H9 (cell line): ENCODE results near the gene RND2. TPM values are rescaled to one million over a fixed set of nuclear protein-coding genes. Genes with fewer than 3 reads are reported as not detected.

Experiments used
- DNase-seq: peaks from one replicate; pipeline ENCODE4 v3.0.0-alpha.2; 2017
- H2AFZ ChIP-seq: one replicate; pipeline ENCODE4 v1.6.1; 2013; ENCODE audit warnings: mild to moderate bottlenecking, low read length, control low read depth, moderate library complexity
- H2AK5ac ChIP-seq: 2 replicates; pipeline ENCODE4 v1.6.1; 2013; ENCODE audit warnings: low read length, control low read depth, mixed read lengths; ENCODE audit not compliant: insufficient read length
- H2BK120ac ChIP-seq: one replicate; pipeline ENCODE4 v1.6.1; 2013; ENCODE audit warnings: low read depth, mild to moderate bottlenecking, low read length, control low read depth, inconsistent platforms; ENCODE audit not compliant: poor library complexity, severe bottlenecking
- H2BK12ac ChIP-seq: 2 replicates; pipeline ENCODE4 v1.6.1; 2013; ENCODE audit warnings: low read length, control low read depth, mixed read lengths, low read depth; ENCODE audit not compliant: insufficient read length
- H2BK15ac ChIP-seq: 2 replicates; pipeline ENCODE4 v1.6.1; 2013; ENCODE audit warnings: low read depth, low read length, control low read depth
- H2BK20ac ChIP-seq: one replicate; pipeline ENCODE4 v1.6.1; 2013; ENCODE audit warnings: low read depth, mild to moderate bottlenecking, low read length, control low read depth, inconsistent platforms; ENCODE audit not compliant: poor library complexity, severe bottlenecking
- H2BK5ac ChIP-seq: 2 replicates; pipeline ENCODE4 v1.6.1; 2013; ENCODE audit warnings: low read length, control low read depth, mixed read lengths; ENCODE audit not compliant: insufficient read length
- H3K14ac ChIP-seq: 2 replicates; pipeline ENCODE4 v1.6.1; 2013; ENCODE audit warnings: low read length, control low read depth; ENCODE audit not compliant: insufficient read depth
- H3K18ac ChIP-seq: 2 replicates; pipeline ENCODE4 v1.6.1; 2013; ENCODE audit warnings: low read depth, mild to moderate bottlenecking, mixed read lengths, low read length, control low read depth; ENCODE audit not compliant: insufficient read length
- H3K23ac ChIP-seq: 2 replicates; pipeline ENCODE4 v1.6.1; 2013; ENCODE audit warnings: low read length, control low read depth, mixed read lengths, low read depth; ENCODE audit not compliant: insufficient read length
- H3K23me2 ChIP-seq: 2 replicates; pipeline ENCODE4 v1.6.1; 2013; ENCODE audit warnings: low read depth, mild to moderate bottlenecking, mixed read lengths, low read length, control low read depth; ENCODE audit not compliant: insufficient read length, poor library complexity, severe bottlenecking
- H3K27ac ChIP-seq: 2 replicates; pipeline ENCODE4 v1.5.1; 2013; ENCODE audit warnings: low read length, control low read depth, mixed read lengths, low read depth; ENCODE audit not compliant: insufficient read length
- H3K27me3 ChIP-seq: 2 replicates; pipeline ENCODE4 v1.6.1; 2013; ENCODE audit warnings: low read length, control low read depth, inconsistent platforms; ENCODE audit not compliant: insufficient read depth
- H3K4ac ChIP-seq: 2 replicates; pipeline ENCODE4 v1.6.1; 2013; ENCODE audit warnings: low read depth, mild to moderate bottlenecking, control low read depth, inconsistent platforms, low read length, moderate library complexity
- H3K4me1 ChIP-seq: 2 replicates; pipeline ENCODE4 v1.6.1; 2013; ENCODE audit warnings: low read length, control low read depth, inconsistent platforms; ENCODE audit not compliant: insufficient read depth
- H3K4me2 ChIP-seq: 2 replicates; pipeline ENCODE4 v1.6.1; 2013; ENCODE audit warnings: low read length, control low read depth, mixed read lengths; ENCODE audit not compliant: insufficient read length, insufficient read depth
- H3K56ac ChIP-seq: 2 replicates; pipeline ENCODE4 v1.6.1; 2013; ENCODE audit warnings: low read depth, mild to moderate bottlenecking, mixed read lengths, low read length, control low read depth; ENCODE audit not compliant: insufficient read length
- H3K79me1 ChIP-seq: 2 replicates; pipeline ENCODE4 v1.6.1; 2013; ENCODE audit warnings: low read depth, mild to moderate bottlenecking, moderate library complexity, low read length, control low read depth, inconsistent platforms; ENCODE audit not compliant: insufficient read depth, poor library complexity, severe bottlenecking
- H3K79me2 ChIP-seq: 2 replicates; pipeline ENCODE4 v1.6.1; 2013; ENCODE audit warnings: low read length, control low read depth, inconsistent platforms; ENCODE audit not compliant: insufficient read depth
- H3K9ac ChIP-seq: 2 replicates; pipeline ENCODE4 v1.6.1; 2013; ENCODE audit warnings: low read length, control low read depth, mixed read lengths; ENCODE audit not compliant: insufficient read length; ENCODE audit errors: extremely low read depth
- H3K9me3 ChIP-seq: one replicate; pipeline ENCODE4 v1.6.1; 2013; ENCODE audit warnings: low read depth, low read length, inconsistent platforms; ENCODE audit not compliant: control insufficient read depth
- H3T11ph ChIP-seq: one replicate; pipeline ENCODE4 v1.6.1; 2013; ENCODE audit warnings: mild to moderate bottlenecking, low read length, control low read depth, inconsistent platforms
- H4K20me1 ChIP-seq: one replicate; pipeline ENCODE4 v1.6.1; 2013; ENCODE audit not compliant: control insufficient read depth, insufficient read length, insufficient read depth
- H4K5ac ChIP-seq: 2 replicates; pipeline ENCODE4 v1.6.1; 2013; ENCODE audit warnings: low read depth, mild to moderate bottlenecking, mixed read lengths, low read length, control low read depth; ENCODE audit not compliant: insufficient read length
- H4K8ac ChIP-seq: replicated peaks from 2 replicates; pipeline ENCODE4 v1.6.1; 2013; ENCODE audit warnings: low read length, control low read depth, mixed read lengths, low read depth; ENCODE audit not compliant: insufficient read length
- H4K91ac ChIP-seq: 2 replicates; pipeline ENCODE4 v1.6.1; 2013; ENCODE audit warnings: low read depth, mild to moderate bottlenecking, moderate library complexity, mixed read lengths, low read length, control low read depth; ENCODE audit not compliant: insufficient read length
- H3K27ac Mint-ChIP-seq, 3 experiments: 2 replicates in 2 of 3; 3 replicates in 1 of 3; pipeline ENCODE4 v1.8.0; 2020 to 2021; ENCODE audit warnings: mixed read lengths in 3 of 3, mild to moderate bottlenecking in 1 of 3, moderate library complexity in 1 of 3
- H3K27me3 Mint-ChIP-seq: 2 replicates; pipeline ENCODE4 v1.8.0; 2021; ENCODE audit warnings: low read depth, mild to moderate bottlenecking, moderate library complexity, mixed read lengths
- H3K36me3 Mint-ChIP-seq, 3 experiments: 2 replicates in 2 of 3; 3 replicates in 1 of 3; pipeline ENCODE4 v1.8.0; 2020 to 2021; ENCODE audit warnings: low read depth in 3 of 3, mixed read lengths in 3 of 3; ENCODE audit not compliant: insufficient read depth in 1 of 3
- H3K4me1 Mint-ChIP-seq, 2 experiments: 2 replicates each; pipeline ENCODE4 v1.8.0; 2020; ENCODE audit warnings: mixed read lengths in 2 of 2
- H3K4me3 Mint-ChIP-seq, 2 experiments: 2 replicates in 1 of 2; 3 replicates in 1 of 2; pipeline ENCODE4 v1.8.0; 2020 to 2021; ENCODE audit warnings: mild to moderate bottlenecking in 2 of 2, mixed read lengths in 2 of 2, moderate library complexity in 1 of 2
- H3K9me3 Mint-ChIP-seq, 2 experiments: 2 replicates in 1 of 2; 3 replicates in 1 of 2; pipeline ENCODE4 v1.8.0; 2020; ENCODE audit warnings: mild to moderate bottlenecking in 2 of 2, mixed read lengths in 2 of 2, moderate library complexity in 1 of 2
- WGBS: extraction: QIAGEN DNeasy Blood & Tissue Kit; methylation state at CpG from one replicate; pipeline ENCODE4 v1.1.7; 2013; ENCODE audit warnings: missing lambda C conversion rate, low lambda C conversion rate, mixed read lengths; ENCODE audit not compliant: insufficient read length; ENCODE audit errors: extremely low coverage; 5-methylcytosine and 5-hydroxymethylcytosine counted together
- total RNA-seq: library from RNA; stranded (reverse); gene quantifications from 2 replicates; pipeline ENCODE4 v1.2.1, GENCODE V29; 2021
- TF ChIP-seq, protein P1 (sequence below): fragments of 200-600 bp; sonication (generic); conservative IDR thresholded peaks from 3 replicates; pipeline ENCODE4 v1.8.0; 2021; ENCODE audit warnings: antibody characterized with exemption, mild to moderate bottlenecking

The RND2 gene
- total RNA-seq, 1 experiment from 2014 or later, result 47.8 TPM

- H3K36me3 Mint-ChIP-seq, result peaks cover 0 to 17% (median 11%) of the 10 kb centered on the region in 3 experiments; a peak in 6 of 7 replicates
- Histone ChIP-seq H3K4ac (no peak overlapping the region), H3K18ac (no peak overlapping the region), H3K23ac (no peak overlapping the region), H3K14ac (no peak overlapping the region), H4K5ac (no peak overlapping the region), H2BK20ac (no peak overlapping the region), H4K20me1 (no peaks in the 10 kb centered on the region), H3K4me2 (no peak overlapping the region), H3K9ac (no peak overlapping the region), H3K56ac (no peak overlapping the region), H2BK15ac (no peak overlapping the region), H3K23me2 (no peaks in the 10 kb centered on the region), H3T11ph (no peak overlapping the region), H2BK120ac (no peak overlapping the region), H4K91ac (no peak overlapping the region), H3K4me1 (no peaks in the 10 kb centered on the region), H3K79me2 (no peaks in the 10 kb centered on the region), H4K8ac (no peak overlapping the region), H3K27me3 (no peaks in the 10 kb centered on the region), H2BK5ac (no peak overlapping the region), H3K79me1 (no peaks in the 10 kb centered on the region), H3K9me3 (no peaks in the 10 kb centered on the region), H2AFZ (no peak overlapping the region), H2BK12ac (no peak overlapping the region), H3K27ac (no peak overlapping the region), H2AK5ac (no peak overlapping the region)
- H3K27ac Mint-ChIP-seq, result no peak overlapping the region
- H3K9me3 Mint-ChIP-seq, result no peaks in the 10 kb centered on the region
- H3K4me3 Mint-ChIP-seq, result no peak overlapping the region
- DNase-seq, result no peak
- peaks cover 24 to 39% of the 10 kb centered on the region in 2 experiments for H3K4me1 Mint-ChIP-seq
- TF ChIP-seq, protein P1, sequence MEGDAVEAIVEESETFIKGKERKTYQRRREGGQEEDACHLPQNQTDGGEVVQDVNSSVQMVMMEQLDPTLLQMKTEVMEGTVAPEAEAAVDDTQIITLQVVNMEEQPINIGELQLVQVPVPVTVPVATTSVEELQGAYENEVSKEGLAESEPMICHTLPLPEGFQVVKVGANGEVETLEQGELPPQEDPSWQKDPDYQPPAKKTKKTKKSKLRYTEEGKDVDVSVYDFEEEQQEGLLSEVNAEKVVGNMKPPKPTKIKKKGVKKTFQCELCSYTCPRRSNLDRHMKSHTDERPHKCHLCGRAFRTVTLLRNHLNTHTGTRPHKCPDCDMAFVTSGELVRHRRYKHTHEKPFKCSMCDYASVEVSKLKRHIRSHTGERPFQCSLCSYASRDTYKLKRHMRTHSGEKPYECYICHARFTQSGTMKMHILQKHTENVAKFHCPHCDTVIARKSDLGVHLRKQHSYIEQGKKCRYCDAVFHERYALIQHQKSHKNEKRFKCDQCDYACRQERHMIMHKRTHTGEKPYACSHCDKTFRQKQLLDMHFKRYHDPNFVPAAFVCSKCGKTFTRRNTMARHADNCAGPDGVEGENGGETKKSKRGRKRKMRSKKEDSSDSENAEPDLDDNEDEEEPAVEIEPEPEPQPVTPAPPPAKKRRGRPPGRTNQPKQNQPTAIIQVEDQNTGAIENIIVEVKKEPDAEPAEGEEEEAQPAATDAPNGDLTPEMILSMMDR, result no peak
- no peaks in the 10 kb centered on the region for H3K27me3 Mint-ChIP-seq
- WGBS, result no CpG with 5 or more reads among the region's 5 CpGs
Measured at GRCh38 chr17:43010667-43011308, 14.2 kb upstream of the RND2 start.
